Peyer's patch (tissue), 4 donors: ENCODE measurements around the gene WDR86.

Source experiments
- CTCF ChIP-seq, 6 experiments: fragments of 450-650 bp in 4 of 6; fragments of 200-600 bp in 2 of 6; sonication (generic) in 1 of 6; IDR thresholded peaks; one replicate each; pipeline ENCODE4 v1.5.1; 2017 to 2019; ENCODE audit warnings: antibody characterized with exemption in 6 of 6, mild to moderate bottlenecking in 3 of 6, moderate library complexity in 1 of 6
- POLR2A ChIP-seq, 2 donors: fragments of 450-650 bp; IDR thresholded peaks; one replicate each; pipeline ENCODE4 v1.5.1; 2017; ENCODE audit warnings: antibody characterized with exemption in 2 of 2, mild to moderate bottlenecking in 2 of 2, moderate library complexity in 2 of 2

GRCh38 chr7:151393031-151393977 is 16.5 kb downstream of the WDR86 start:
- TF ChIP-seq CTCF (IDR thresholded peaks at IDR 0.05) (no peak), POLR2A (IDR thresholded peaks at IDR 0.05) (no peak)
